Cardiac septum (tissue), 1 donor: ENCODE data around the gene SF3B4. TPM values are rescaled to one million over a fixed set of nuclear protein-coding genes. Genes with fewer than 3 reads are reported as not detected.
"Not testable (repeated sequence)": the region's sequence is repeated elsewhere in the genome, so short reads cannot be mapped to it uniquely, and the experiment has no call there.

Experiments
- DNase-seq: peaks from one replicate; pipeline ENCODE4 v3.0.0-alpha.2; 2020; ENCODE audit warnings: low spot score
- intact Hi-C: fragments of 100-400 bp; cut with DNase I; formaldehyde crosslinking; loops from one replicate; pipeline ENCODE4 v1.14.0; 2022
- total RNA-seq: library from RNA; stranded (reverse); fragmentation: NEBNext Ultra II Directional; extraction: Animal tissue kit (Norgen Biotek cat#: 25700); gene quantifications from one replicate; pipeline ENCODE4 v1.2.1, GENCODE V29; 2021
- donor health status: DM: no; HTN: no; CAD: no.

SF3B4 gene
- total RNA-seq, 1 donor from 2014 or later, result 30.3 TPM

DNA sequence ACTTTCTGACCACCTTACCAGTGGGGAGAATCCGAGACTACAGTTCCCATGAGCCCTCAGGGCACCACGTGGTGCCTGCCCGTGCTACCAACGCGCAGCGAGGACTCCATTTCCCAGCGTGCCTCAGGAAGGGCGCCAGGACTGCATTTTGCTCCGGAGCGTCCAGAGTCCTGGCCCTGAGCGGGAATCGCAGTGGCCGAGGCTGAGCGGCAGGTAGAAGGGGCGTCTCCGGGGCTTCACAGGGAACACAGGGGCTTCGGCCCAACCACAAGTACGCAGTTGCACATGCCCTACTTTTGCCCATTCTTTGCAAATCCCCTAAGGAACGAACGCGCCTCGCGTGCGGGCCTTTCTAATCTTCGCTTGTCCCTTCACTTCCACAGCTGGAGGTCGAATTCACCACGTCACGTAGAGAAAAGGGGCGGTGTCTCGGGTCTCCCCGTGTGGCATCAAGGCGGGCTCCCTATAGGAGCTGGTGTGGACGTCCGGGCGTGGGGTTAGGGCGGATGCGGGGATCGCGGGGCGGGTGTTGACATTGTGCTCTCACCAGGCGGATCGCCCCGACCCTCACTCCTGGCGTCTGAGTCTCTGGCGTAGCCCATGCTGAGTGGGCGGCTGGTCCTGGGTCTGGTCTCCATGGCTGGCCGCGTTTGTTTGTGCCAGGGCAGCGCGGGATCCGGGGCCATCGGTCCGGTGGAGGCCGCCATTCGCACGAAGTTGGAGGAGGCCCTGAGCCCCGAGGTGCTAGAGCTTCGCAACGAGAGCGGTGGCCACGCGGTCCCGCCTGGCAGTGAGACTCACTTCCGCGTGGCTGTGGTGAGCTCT is 27.9 kb downstream of the SF3B4 start, which contains the start of gene BOLA1:
Gene BOLA1 (plus strand): TSS at position 109 of the 825 bp plus-strand sequence. CDS start 492 bp downstream, at position 601.
- peak; percentile 96 for DNase-seq
- intact Hi-C loops, result loop anchor here (2.0 to 10.0 kb wide), 2 partner anchors 27 to 155 kb away; partner anchors contain the start of gene SF3B4

DNA sequence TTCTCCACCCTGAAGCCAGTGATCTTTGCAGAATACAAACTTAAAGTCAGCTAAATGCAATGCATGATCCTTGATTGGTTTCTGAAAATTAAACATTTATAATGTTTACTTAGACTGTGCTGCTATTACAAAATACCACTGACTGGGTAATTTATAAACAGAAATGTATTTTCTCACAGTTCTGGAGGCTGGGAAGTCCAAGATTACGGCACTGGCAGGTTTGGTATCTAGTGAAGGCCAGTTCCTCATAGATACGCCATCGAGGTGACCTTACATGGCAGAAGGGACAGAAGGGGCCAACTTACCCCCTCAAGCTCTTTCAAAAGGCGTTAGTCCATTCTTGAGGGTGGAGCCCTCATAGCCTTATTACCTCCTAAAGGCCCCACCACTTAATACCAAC is 31.0 kb downstream of the SF3B4 start:
- intact Hi-C loops, result loop anchor here (10.0 kb wide), 1 partner anchor 158 kb away; no protein-coding TSS in a partner anchor

DNA sequence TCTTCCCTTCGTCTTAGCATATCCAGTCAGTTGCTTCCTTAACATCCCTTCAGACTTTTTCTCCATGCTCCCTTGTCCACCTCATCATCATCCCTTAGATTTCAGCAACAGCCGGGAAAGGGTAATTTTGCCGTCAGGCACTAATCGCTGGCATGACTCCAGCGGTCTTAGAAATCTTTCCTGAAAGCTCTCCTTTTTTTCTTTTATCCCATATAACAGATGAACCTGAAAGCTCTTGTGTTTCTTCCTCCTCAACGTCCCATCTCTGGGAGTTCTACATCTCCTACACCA is 38.7 kb downstream of the SF3B4 start:
- intact Hi-C loops, result loop anchor here (1.0 kb wide), 1 partner anchor 50 kb away; no protein-coding TSS in a partner anchor

More for the DNA sequence above, 31.0 kb downstream of the SF3B4 start:
- no peak for DNase-seq

DNA sequence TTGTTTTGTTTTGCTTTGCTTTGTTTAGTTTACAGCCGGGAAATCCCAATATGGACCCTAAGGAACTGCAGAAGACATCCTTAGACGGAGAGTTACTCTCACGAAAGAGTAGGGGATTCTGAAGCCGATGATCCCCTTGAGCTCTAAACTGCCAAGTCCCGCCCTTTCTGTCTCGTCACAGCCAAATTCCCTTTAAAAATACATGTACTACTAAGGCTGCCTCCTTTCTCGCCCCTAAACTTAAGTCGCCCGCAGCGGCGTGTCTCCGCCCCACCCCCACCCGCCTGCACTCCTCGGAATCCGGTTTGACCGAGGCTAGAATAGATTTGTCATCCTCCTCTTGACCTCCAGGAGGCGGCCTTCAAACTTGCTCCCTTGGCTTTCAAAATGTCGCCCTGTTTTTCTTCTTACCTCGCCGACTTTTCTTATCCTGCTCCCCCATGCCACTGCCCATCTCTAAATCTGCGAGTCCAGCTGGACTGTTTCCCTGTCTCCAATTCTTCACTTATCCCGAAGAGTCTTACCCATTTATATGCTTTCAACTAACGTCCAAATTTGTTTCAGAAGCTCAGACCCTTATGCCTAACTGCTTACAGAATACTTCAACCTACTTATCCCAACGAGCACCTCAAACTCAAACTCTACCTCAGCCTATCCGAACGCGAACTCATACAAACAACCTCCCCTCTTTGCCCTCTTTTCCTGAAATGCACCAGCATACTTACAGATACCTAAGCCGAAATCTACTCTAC is 39.2 kb downstream of the SF3B4 start:
- peak; percentile 86 for DNase-seq
- intact Hi-C loops, result loop anchor here (1.0 kb wide), 1 partner anchor 51 kb away; no protein-coding TSS in a partner anchor

More for the DNA sequence above, 38.7 kb downstream of the SF3B4 start:
- no peak for DNase-seq

DNA sequence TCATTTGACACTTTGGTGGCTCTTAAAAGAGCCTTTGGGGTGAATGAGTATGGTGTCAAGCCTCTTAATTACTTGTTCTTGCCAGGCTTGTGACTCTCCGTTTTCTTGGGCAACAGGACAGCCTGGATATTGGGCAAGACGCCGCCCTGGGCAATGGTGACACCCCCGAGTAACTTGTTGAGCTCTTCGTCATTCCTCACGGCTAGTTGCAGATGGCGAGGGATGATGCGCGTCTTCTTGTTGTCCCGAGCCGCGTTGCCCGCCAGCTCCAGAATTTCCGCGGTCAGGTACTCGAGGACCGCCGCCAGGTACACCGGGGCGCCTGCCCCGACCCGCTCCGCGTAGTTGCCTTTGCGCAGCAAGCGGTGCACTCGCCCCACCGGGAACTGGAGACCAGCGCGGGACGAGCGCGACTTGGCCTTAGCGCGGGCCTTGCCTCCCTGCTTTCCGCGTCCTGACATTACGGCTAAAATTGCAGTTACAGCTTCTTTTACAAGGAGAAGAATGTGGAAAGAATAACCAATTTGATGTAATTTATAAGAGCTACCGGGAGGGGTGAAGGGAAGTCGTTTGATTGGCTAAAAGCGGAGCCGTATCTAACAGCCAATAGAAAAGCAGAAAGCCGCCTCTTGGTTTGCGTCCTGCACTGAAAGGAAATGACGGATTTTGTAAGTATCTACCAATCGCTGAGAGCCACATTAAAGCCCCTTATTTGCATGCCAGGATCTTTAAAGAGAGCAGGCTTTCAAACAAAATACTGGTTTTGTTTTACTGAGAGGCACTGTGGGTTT is 40.0 kb downstream of the SF3B4 start:
- intact Hi-C loops, result loop anchor here (1.0 kb wide), 1 partner anchor 52 kb away; no protein-coding TSS in a partner anchor
- DNase-seq, result peak; percentile 83

DNA sequence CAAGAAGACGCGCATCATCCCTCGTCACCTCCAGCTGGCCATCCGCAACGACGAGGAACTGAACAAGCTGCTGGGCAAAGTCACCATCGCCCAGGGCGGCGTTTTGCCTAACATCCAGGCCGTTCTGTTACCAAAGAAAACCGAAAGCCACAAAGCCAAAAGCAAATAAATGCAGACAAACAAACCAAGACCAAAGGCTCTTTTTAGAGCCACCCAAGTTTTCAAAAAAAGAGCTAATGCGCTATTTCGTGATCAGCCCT is 40.5 kb downstream of the SF3B4 start:
- DNase-seq, intact Hi-C loops: not testable (repeated sequence)

DNA sequence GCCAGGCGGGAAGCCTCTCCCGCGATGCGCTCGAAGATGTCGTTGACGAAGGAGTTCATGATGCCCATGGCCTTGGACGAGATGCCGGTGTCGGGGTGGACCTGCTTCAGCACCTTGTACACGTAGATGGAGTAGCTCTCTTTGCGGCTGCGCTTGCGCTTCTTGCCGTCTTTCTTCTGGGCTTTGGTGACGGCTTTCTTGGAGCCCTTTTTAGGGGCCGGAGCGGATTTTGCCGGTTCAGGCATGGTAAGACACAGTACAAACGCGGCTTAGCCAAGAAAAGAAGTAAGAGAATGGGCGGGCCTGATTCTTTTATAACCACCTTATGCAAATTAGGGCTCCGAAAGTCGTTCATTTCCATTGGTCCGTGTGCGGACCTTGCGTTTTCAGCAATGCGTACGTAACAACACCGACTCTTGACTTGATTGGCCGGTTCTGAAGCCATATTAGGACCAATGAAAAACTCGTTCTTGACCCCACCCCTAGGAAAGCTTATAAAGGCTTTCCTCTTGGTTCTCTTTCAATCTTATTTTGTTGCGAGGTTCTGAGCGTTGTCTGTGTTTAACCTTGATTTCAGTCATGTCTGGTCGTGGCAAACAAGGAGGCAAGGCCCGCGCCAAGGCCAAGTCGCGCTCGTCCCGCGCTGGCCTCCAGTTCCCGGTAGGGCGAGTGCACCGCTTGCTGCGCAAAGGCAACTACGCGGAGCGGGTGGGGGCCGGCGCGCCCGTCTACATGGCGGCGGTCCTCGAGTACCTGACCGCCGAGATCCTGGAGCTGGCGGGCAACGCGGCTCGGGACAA is 41.0 kb downstream of the SF3B4 start:
- intact Hi-C loops, result no loop called here
- DNase-seq, result peak; percentile 91

DNA sequence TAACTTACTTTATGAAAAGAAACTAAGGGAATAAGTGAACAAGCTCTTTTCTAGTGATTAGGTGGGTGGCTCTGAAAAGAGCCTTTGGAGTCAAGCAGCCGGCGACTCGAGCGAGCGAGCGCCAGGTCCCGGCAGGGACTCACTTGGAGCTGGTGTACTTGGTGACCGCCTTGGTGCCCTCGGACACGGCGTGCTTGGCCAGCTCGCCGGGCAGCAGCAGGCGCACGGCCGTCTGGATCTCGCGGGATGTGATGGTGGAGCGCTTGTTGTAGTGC is 41.5 kb downstream of the SF3B4 start:
- intact Hi-C loops, DNase-seq: not testable (repeated sequence)

DNA sequence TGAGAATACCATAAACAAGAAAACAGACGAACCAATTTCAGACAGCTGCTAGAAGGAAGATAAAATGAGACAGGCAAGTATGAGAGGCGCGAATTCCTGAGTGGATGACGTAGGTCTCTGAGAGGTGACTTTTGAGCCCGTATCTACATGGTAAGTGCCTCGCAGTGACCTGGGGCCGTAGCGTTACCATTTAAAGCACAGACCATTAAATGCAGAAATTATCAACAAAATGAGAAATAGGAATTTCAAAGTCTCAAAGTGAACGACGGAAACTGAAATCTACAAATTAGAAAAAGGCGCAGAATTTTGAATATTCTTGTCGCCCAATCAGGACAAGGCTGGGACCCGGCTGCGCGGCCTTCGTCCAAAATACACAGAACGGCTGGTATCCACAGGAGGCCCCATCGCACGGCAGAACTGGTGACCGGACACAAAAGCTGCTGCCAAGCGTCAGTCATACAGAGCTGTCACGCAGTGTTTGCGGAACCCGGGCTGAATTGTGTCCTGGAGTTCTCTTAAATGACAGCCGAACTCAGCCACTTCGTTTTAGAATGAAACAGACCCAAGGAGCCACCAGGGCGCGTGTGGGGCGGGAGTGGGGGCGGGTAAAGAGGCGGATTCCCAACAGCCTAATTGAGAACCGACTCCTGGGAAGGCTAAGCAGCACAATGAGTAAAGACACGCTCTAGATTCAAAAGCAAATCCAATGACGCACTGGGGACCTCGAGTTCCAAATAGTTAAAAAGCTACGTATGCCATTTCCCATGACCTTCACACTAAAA is 42.1 kb downstream of the SF3B4 start:
- DNase-seq, result peak; percentile 92
- intact Hi-C loops, result no loop called here

DNA sequence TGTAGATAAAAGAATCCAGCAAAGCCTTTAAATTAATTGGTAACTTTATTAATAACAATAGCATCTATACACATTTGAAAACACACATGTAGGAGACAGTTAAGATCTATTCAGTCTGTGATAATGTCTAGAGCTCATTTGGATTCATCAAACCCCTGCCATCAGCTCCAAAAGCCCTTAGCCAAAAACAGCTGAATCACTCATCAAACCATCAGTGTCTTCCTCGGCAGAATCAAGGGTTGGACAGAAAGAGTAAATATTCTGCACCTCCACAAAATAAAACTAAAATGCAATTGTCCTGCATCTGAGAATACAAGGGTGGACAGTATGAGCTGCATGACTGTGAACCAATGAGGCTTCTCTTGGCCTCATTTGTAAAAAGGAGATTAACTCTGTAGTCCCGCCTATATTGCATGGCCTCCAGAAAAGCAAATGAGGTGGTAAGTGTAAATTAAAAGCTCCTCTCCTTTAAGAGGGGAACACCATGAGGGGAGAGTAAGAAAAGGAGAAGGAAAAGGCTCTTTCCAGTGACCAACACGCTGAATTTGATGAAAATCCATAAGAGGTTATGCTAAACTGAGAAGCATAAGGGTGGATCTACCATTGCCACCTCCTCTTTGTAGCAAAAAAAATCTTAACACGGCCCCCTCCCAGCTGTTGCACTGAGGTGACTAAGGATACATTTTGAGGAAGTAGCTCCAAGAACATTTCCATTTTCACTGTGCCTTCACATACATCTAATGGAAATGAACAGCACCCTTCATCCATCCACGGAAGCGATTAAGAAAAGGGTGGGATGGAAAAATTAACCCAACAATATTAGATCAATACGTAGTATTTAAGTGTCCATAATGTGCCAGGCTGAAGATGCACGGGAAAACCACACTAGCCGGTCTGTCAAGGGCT is 42.9 kb downstream of the SF3B4 start:
- intact Hi-C loops, result no loop called here
- DNase-seq, result no peak

DNA sequence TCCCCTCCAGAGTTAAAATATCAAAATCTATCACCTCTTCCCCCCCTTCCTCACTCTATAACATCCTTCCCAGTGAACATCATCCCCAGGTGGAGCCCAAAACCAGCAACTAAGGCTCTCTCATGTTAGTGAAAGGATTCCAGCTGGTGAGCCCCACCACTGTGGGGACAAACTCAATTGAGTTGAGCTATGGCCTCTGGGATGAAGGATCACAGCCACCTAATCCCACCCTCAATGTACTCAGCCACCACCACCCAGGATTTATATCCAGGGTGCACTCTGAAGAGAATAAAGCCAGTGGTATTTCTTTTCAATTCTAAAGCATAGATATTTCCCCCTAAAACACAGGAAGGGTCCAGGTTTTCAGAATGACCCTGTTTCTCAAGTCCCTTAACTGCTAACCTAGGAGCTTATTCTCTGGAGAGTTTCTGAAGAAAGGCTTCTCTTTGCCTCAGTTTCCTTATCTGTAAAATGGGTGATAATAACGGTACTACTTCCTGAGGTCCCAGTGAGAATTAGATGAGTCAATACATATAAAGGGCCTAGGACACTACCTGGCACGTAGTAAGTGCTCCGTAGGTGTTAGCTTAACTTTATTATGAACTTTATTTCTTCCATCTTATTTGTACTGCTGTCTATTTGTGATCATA is 43.9 kb downstream of the SF3B4 start:
- intact Hi-C loops, result no loop called here
- DNase-seq, result no peak

DNA sequence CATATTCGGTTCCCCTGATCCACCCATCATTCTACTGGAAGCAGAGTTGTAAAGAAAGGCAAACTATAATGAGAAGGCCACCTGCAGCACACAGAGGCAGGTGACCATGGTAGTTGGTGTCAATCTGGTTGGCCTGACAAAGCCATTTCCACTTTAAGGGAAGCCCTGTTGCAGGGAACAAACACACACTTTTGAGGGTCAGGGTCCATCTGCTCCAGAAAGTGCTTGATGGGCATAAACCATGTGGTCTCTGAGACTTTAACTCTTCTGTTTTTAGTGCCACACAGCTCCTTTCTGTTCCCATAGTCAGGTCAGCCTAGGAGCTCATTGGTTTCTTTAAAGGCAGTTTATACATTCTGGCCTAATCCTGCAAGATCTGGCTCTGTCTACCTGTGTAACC is 45.7 kb downstream of the SF3B4 start:
- intact Hi-C loops, result no loop called here
- DNase-seq, result no peak

DNA sequence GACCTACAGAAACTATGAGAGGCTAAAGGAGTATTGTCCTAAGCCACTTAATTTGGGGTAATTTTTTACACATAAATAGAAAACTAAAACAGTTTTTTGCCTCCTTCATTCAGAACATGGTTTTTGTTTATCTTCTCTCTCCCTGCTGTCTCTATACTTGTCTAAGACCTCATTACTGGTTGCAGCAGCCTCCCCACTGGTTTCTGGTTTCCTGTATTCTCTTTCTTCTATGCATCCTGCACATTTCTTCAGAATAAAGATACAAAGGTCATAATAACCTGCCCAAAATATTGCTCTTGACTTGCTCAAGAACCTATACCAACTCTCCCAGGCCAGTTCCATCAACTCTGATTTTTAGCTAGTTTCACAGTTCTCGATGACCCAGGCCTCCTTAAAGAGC is 48.0 kb downstream of the SF3B4 start:
- DNase-seq, result no peak
- intact Hi-C loops, result no loop called here

DNA sequence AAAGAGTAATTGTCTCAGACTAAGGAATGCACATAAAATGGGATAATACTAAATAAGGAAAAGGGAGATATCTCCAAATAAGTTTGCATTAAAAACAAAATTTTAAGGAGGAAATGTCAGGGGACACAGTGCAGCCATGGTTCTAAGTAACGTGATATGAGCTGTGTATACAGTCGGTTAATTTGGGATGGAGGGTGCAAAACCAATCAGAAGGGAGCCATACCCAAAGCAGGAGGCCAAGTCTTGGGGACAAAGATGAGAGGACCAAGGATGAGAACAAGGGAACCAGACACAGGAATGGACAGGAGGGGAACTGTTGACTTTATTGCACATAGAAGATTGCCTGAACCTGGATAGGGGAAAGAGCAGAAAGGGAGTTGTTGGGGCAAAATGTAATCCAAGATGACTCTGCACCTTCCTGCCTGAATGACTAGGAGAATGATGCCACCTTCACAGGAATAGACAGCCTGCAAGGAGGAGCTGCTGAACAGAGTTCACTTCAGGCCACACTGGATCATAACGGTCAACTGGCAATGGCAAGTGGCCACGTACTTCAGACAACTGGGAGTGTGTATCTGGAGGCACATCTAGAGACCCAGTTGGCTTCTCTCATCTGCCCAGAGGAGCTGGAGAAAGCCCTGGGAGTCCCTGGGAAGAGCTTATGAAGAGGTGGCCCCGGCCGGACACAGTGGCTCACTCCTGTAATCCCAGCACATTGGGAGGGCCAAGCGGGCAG is 50.2 kb downstream of the SF3B4 start:
- intact Hi-C loops, result no loop called here
- peak; percentile 70 for DNase-seq
